CD4-positive, alpha-beta T cell treated with Interleukin-10 for 1 hour (primary cell): Measurements from ENCODE around the gene EPHA2.
A peak's percentile ranks its signal among the peaks of the same experiment; 100 is the strongest.
"Not testable (repeated sequence)": the region's sequence is repeated elsewhere in the genome, so short reads cannot be mapped to it uniquely, and the experiment has no call there.

ENCODE experiments used
- DNase-seq: peaks from one replicate; pipeline ENCODE4 v3.0.0-alpha.2; 2020

EPHA2 gene

GRCh38 chr1:16155537-16156410 lies at the start of gene EPHA2:
EPHA2 (minus strand) TSS chr1:16156069; CDS start chr1:16155932, 137 bp downstream.
- no peak for DNase-seq

GRCh38 chr1:16205334-16205671 lies 49.4 kb upstream of the EPHA2 start:
- DNase-seq, result no peak

GRCh38 chr1:16204634-16205333 lies 48.9 kb upstream of the EPHA2 start:
- peak; percentile 37 for DNase-seq

- no peak for DNase-seq
These were observed 48.3 kb upstream of the EPHA2 start for GRCh38 chr1:16204216-16204615.

- DNase-seq, result no peak
These were observed 47.7 kb upstream of the EPHA2 start for GRCh38 chr1:16203550-16203949.

GRCh38 chr1:16202281-16203210 lies 46.7 kb upstream of the EPHA2 start:
- no peak for DNase-seq

- DNase-seq, result no peak
These were observed 43.8 kb upstream of the EPHA2 start for GRCh38 chr1:16199700-16200099.

GRCh38 chr1:16199157-16199501 lies 43.3 kb upstream of the EPHA2 start:
- no peak for DNase-seq

- no peak for DNase-seq
These were observed 42.7 kb upstream of the EPHA2 start for GRCh38 chr1:16198444-16199156.

GRCh38 chr1:16196874-16197273 lies 41.0 kb upstream of the EPHA2 start:
- no peak for DNase-seq

- not testable (repeated sequence) for DNase-seq
These were observed 40.3 kb upstream of the EPHA2 start for GRCh38 chr1:16196139-16196538.

- no peak for DNase-seq
These were observed 39.6 kb upstream of the EPHA2 start for GRCh38 chr1:16195518-16195905.

- DNase-seq, result no peak
These were observed 36.2 kb upstream of the EPHA2 start for GRCh38 chr1:16191916-16192546.

GRCh38 chr1:16191309-16191708 lies 35.4 kb upstream of the EPHA2 start:
- no peak for DNase-seq

GRCh38 chr1:16189921-16190621 lies 34.2 kb upstream of the EPHA2 start:
- DNase-seq, result no peak

- no peak for DNase-seq
These were observed 33.1 kb upstream of the EPHA2 start for GRCh38 chr1:16189003-16189402.

GRCh38 chr1:16187748-16188401 lies 32.0 kb upstream of the EPHA2 start:
- DNase-seq, result peak; percentile 81

GRCh38 chr1:16186655-16187235 lies 30.9 kb upstream of the EPHA2 start:
- no peak for DNase-seq

GRCh38 chr1:16184557-16185303 lies 28.9 kb upstream of the EPHA2 start:
- DNase-seq, result no peak
